Astrocyte (in vitro differentiated cells and primary cell): ENCODE results near the gene ARIH1. TPM values are rescaled to one million over a fixed set of nuclear protein-coding genes. Genes with fewer than 3 reads are reported as not detected.
A peak's percentile ranks its signal among the peaks of the same experiment; 100 is the strongest.

Experiments used
- DNase-seq: peaks from one replicate; pipeline ENCODE4 v3.0.0-alpha.2; 2010; ENCODE audit warnings: low read depth
- FAIRE-seq: peaks from 2 replicates; lab custom pipeline; 2011; peaks lifted over from hg19 to GRCh38; lab: Jason Lieb, UNC
- H2AFZ ChIP-seq: 2 replicates; pipeline ENCODE4 v1.6.0; 2012; ENCODE audit warnings: low read depth, low read length, inconsistent platforms
- H3K27ac ChIP-seq: 2 replicates; pipeline ENCODE4 v1.5.1; 2011; ENCODE audit warnings: low read depth, low read length, inconsistent platforms
- H3K27me3 ChIP-seq: 2 replicates; pipeline ENCODE4 v1.6.0; 2011; ENCODE audit warnings: low read length, inconsistent platforms; ENCODE audit not compliant: insufficient read depth
- H3K36me3 ChIP-seq: 2 replicates; pipeline ENCODE4 v1.5.1; 2011; ENCODE audit warnings: low read length, inconsistent platforms; ENCODE audit not compliant: insufficient read depth
- H3K4me1 ChIP-seq: 2 replicates; pipeline ENCODE4 v1.5.1; 2011; ENCODE audit warnings: low read length, inconsistent platforms; ENCODE audit not compliant: insufficient read depth
- H3K4me2 ChIP-seq: 2 replicates; pipeline ENCODE4 v1.6.0; 2012; ENCODE audit warnings: low read length, inconsistent platforms
- H3K4me3 ChIP-seq: 2 replicates; pipeline ENCODE4 v1.5.1; 2011; ENCODE audit warnings: low read depth, mild to moderate bottlenecking, low read length, inconsistent platforms; ENCODE audit not compliant: insufficient read depth
- H3K79me2 ChIP-seq: 2 replicates; pipeline ENCODE4 v1.6.0; 2012; ENCODE audit warnings: mild to moderate bottlenecking, low read length, inconsistent platforms; ENCODE audit not compliant: insufficient read depth
- H3K9ac ChIP-seq: 2 replicates; pipeline ENCODE4 v1.6.0; 2012; ENCODE audit warnings: mild to moderate bottlenecking, low read length, inconsistent platforms
- H3K9me3 ChIP-seq: 2 replicates; pipeline ENCODE4 v1.5.1; 2012; ENCODE audit warnings: low read depth, mild to moderate bottlenecking, low read length, inconsistent platforms; ENCODE audit not compliant: insufficient read depth
- H4K20me1 ChIP-seq: 2 replicates; pipeline ENCODE4 v1.6.0; 2012; ENCODE audit warnings: low read length, inconsistent platforms; ENCODE audit not compliant: insufficient read depth
- H3K27ac Mint-ChIP-seq: one replicate; pipeline ENCODE4 v1.8.0; 2021; ENCODE audit warnings: mild to moderate bottlenecking, mixed read lengths; ENCODE audit not compliant: unreplicated experiment
- H3K27me3 Mint-ChIP-seq: one replicate; pipeline ENCODE4 v1.8.0; 2021; ENCODE audit warnings: low read depth, mixed read lengths; ENCODE audit not compliant: unreplicated experiment
- H3K36me3 Mint-ChIP-seq: one replicate; pipeline ENCODE4 v1.8.0; 2021; ENCODE audit warnings: low read depth, mixed read lengths; ENCODE audit not compliant: unreplicated experiment
- H3K4me1 Mint-ChIP-seq: one replicate; pipeline ENCODE4 v1.8.0; 2021; ENCODE audit warnings: low read depth, mixed read lengths; ENCODE audit not compliant: unreplicated experiment
- H3K4me3 Mint-ChIP-seq: one replicate; pipeline ENCODE4 v1.8.0; 2021; ENCODE audit warnings: mild to moderate bottlenecking, moderate library complexity, mixed read lengths; ENCODE audit not compliant: unreplicated experiment
- H3K9me3 Mint-ChIP-seq: one replicate; pipeline ENCODE4 v1.8.0; 2021; ENCODE audit warnings: mild to moderate bottlenecking, mixed read lengths; ENCODE audit not compliant: unreplicated experiment
- EZH2 ChIP-seq: IDR thresholded peaks from 2 replicates; pipeline ENCODE4 v1.6.1; 2012; ENCODE audit warnings: mild to moderate bottlenecking, low read length, inconsistent platforms; ENCODE audit not compliant: insufficient read depth
- total RNA-seq: library from RNA; stranded (reverse); gene quantifications from 2 replicates; pipeline ENCODE4 v1.2.1, GENCODE V29; 2021
- TF ChIP-seq, protein P1 (sequence below): IDR thresholded peaks from 2 replicates; pipeline ENCODE4 v1.5.1; 2011; ENCODE audit warnings: low read depth, mild to moderate bottlenecking, inconsistent platforms, low read length, moderate library complexity; ENCODE audit not compliant: insufficient read depth

The ARIH1 gene
- total RNA-seq, 1 donor from 2014 or later, result 212 TPM

DNA sequence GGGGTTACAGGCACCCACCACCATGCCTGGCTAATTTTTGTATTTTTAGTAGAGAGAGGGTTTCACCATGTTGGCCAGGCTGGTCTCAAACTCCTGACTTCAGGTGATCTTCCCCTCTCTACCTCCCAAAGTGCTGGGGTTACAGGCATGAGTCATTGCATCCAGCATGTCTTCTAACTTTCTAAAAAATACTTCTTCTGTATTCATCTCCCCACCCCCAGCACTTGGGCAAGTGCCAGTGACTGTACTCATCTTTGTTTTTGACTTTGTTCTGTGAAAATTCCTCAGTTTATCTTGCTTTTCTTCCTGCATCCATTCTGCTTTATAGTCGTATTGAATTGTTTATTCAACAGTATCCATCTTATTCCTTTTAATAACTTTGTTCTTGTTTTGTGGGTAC is 47.6 kb downstream of the ARIH1 start:
- Histone ChIP-seq H2AFZ (no peak overlapping the region), H3K4me3 (no peak overlapping the region), H3K9ac (no peak overlapping the region), H3K9me3 (no peaks in the 10 kb centered on the region), H3K4me1 (no peaks in the 10 kb centered on the region), H3K27me3 (no peaks in the 10 kb centered on the region), H3K27ac (no peak overlapping the region), H3K36me3 (no peaks in the 10 kb centered on the region), H3K79me2 (peaks cover 87% of the 10 kb centered on the region), H3K4me2 (no peak overlapping the region), H4K20me1 (peaks cover 66% of the 10 kb centered on the region)
- Mint-ChIP-seq H3K27me3 (no peaks in the 10 kb centered on the region), H3K4me3 (no peak overlapping the region), H3K27ac (peak overlapping the region; percentile 30), H3K4me1 (peaks cover 7% of the 10 kb centered on the region), H3K9me3 (no peaks in the 10 kb centered on the region), H3K36me3 (peaks cover 3% of the 10 kb centered on the region)
- DNase-seq (peak; percentile 23), FAIRE-seq (no peak)
- TF ChIP-seq, protein P1, sequence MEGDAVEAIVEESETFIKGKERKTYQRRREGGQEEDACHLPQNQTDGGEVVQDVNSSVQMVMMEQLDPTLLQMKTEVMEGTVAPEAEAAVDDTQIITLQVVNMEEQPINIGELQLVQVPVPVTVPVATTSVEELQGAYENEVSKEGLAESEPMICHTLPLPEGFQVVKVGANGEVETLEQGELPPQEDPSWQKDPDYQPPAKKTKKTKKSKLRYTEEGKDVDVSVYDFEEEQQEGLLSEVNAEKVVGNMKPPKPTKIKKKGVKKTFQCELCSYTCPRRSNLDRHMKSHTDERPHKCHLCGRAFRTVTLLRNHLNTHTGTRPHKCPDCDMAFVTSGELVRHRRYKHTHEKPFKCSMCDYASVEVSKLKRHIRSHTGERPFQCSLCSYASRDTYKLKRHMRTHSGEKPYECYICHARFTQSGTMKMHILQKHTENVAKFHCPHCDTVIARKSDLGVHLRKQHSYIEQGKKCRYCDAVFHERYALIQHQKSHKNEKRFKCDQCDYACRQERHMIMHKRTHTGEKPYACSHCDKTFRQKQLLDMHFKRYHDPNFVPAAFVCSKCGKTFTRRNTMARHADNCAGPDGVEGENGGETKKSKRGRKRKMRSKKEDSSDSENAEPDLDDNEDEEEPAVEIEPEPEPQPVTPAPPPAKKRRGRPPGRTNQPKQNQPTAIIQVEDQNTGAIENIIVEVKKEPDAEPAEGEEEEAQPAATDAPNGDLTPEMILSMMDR, result no peak
- no peak for TF ChIP-seq EZH2

DNA sequence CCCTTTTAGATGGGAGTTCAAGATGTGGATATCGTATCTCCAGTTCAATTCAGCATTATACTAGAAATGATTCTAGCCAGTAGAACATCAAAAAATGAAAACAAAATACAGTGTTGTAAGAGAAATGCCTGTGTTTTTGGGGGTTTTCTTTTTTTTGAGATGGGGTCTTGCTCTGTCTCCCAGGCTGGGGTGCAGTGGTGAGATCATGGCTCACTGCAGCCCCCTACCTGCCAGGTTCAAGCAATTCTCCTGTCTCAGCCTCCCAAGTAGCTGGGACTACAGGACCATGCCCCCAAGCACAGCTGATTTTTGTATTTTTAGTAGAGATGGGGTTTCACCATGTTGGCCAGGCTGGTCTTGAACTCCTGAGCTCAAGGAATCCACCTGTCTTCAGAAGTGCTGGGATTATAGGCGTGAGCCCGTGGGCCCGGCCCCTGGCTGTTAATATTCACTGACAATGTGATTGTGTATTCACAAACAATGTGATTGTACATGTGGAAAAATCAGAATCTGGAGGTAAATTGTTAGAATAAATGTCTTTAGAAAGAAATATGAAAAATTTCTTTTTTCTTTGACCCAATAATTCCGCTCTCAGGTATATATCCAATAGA is 59.0 kb downstream of the ARIH1 start:
- Histone ChIP-seq H2AFZ (no peak overlapping the region), H3K36me3 (no peaks in the 10 kb centered on the region), H4K20me1 (peaks cover 80% of the 10 kb centered on the region), H3K4me1 (no peaks in the 10 kb centered on the region), H3K79me2 (peaks cover 90% of the 10 kb centered on the region), H3K4me2 (no peak overlapping the region), H3K9ac (no peak overlapping the region), H3K4me3 (no peak overlapping the region), H3K27ac (no peak overlapping the region), H3K9me3 (no peaks in the 10 kb centered on the region), H3K27me3 (no peaks in the 10 kb centered on the region)
- H3K27ac Mint-ChIP-seq, result no peak overlapping the region
- DNase-seq (no peak), FAIRE-seq (no peak)
- no peak overlapping the region for H3K4me3 Mint-ChIP-seq
- H3K9me3 Mint-ChIP-seq, result no peaks in the 10 kb centered on the region
- H3K4me1 Mint-ChIP-seq, result peaks cover 11% of the 10 kb centered on the region
- TF ChIP-seq, protein P1, result no peak
- no peak for TF ChIP-seq EZH2
- no peaks in the 10 kb centered on the region for H3K27me3 Mint-ChIP-seq
- peaks cover 5% of the 10 kb centered on the region for H3K36me3 Mint-ChIP-seq

DNA sequence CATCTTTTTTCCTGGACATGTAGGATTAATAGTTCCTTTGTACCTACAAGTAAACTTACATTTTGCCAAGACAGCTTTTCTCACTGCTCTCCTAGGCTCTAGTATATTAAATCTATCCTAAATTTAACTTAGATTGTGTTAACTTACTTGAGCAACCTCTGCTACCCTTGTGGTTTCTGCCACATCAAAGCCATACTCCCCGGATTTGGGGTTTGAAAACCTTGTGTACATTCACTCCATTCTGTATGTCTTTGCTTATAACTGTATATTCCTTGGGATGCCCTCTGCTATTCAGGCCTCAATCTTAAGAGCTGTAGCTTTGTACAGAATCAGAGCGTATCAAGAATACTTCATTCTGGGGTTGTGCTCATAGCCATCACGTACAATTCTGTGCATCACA is 60.4 kb downstream of the ARIH1 start:
- Histone ChIP-seq H3K4me1 (no peaks in the 10 kb centered on the region), H2AFZ (no peak overlapping the region), H3K27ac (no peak overlapping the region), H3K9ac (no peak overlapping the region), H3K9me3 (no peaks in the 10 kb centered on the region), H3K4me3 (no peak overlapping the region), H3K27me3 (no peaks in the 10 kb centered on the region), H3K36me3 (no peaks in the 10 kb centered on the region), H3K79me2 (peaks cover 91% of the 10 kb centered on the region), H3K4me2 (no peak overlapping the region), H4K20me1 (peaks cover 79% of the 10 kb centered on the region)
- H3K27ac Mint-ChIP-seq, result no peak overlapping the region
- peaks cover 11% of the 10 kb centered on the region for H3K4me1 Mint-ChIP-seq
- TF ChIP-seq, protein P1, result no peak
- no peak for TF ChIP-seq EZH2
- no peak for DNase-seq
- no peak overlapping the region for H3K4me3 Mint-ChIP-seq
- H3K36me3 Mint-ChIP-seq, result peaks cover 3% of the 10 kb centered on the region
- no peak for FAIRE-seq
- no peaks in the 10 kb centered on the region for H3K27me3 Mint-ChIP-seq
- no peaks in the 10 kb centered on the region for H3K9me3 Mint-ChIP-seq
